ENCODE results near the gene MLPH.

The MLPH gene

GRCh38 chr2:237480988-237481525, 6.0 kb upstream of the MLPH start:
- DNase-seq: no peak

GRCh38 chr2:237482485-237482884, 4.6 kb upstream of the MLPH start:
- peak; percentile 31 for DNase-seq

- peak; percentile 88 for DNase-seq
Observed at GRCh38 chr2:237483018-237483731, 3.9 kb upstream of the MLPH start.

- no peak for DNase-seq
Observed at GRCh38 chr2:237485304-237485703, 1.7 kb upstream of the MLPH start.

GRCh38 chr2:237485844-237486243, 1.2 kb upstream of the MLPH start:
- DNase-seq: no peak

- DNase-seq: no peak
Observed at GRCh38 chr2:237486334-237486818, 675 bp upstream of the MLPH start.

- no peak for DNase-seq
Observed at GRCh38 chr2:237487496-237487895, 445 bp downstream of the MLPH start.

GRCh38 chr2:237488295-237488694, 1.2 kb downstream of the MLPH start:
- no peak for DNase-seq

- DNase-seq: no peak
Observed at GRCh38 chr2:237488901-237489860, 2.1 kb downstream of the MLPH start.

- no peak for DNase-seq
Observed at GRCh38 chr2:237490009-237490711, 3.1 kb downstream of the MLPH start.

- DNase-seq: no peak
Observed at GRCh38 chr2:237490795-237491194, 3.7 kb downstream of the MLPH start.

- DNase-seq: no peak
Observed at GRCh38 chr2:237491515-237492118, 4.6 kb downstream of the MLPH start.

- DNase-seq: no peak
Observed at GRCh38 chr2:237492137-237492890, 5.3 kb downstream of the MLPH start.

- no peak for DNase-seq
Observed at GRCh38 chr2:237494066-237494465, 7.0 kb downstream of the MLPH start.

- no peak for DNase-seq
Observed at GRCh38 chr2:237495521-237496117, 8.6 kb downstream of the MLPH start.

GRCh38 chr2:237496428-237496827, 9.4 kb downstream of the MLPH start:
- no peak for DNase-seq

GRCh38 chr2:237497009-237497837, 10.2 kb downstream of the MLPH start:
- no peak for DNase-seq

GRCh38 chr2:237497838-237498186, 10.8 kb downstream of the MLPH start:
- DNase-seq: peak; percentile 82

GRCh38 chr2:237498341-237498740, 11.3 kb downstream of the MLPH start:
- no peak for DNase-seq

GRCh38 chr2:237500681-237501424, 13.8 kb downstream of the MLPH start:
- DNase-seq: peak; percentile 76
